ENCODE results near the gene WFDC10A. TPM values are rescaled to one million over a fixed set of nuclear protein-coding genes. Genes with fewer than 3 reads are reported as not detected.
"Not testable (repeated sequence)": the region's sequence is repeated elsewhere in the genome, so short reads cannot be mapped to it uniquely, and the experiment has no call there.

The WFDC10A gene
- total RNA-seq, 1 donor from 2014 or later: not detected

GRCh38 chr20:45636513-45636912 is 7.0 kb downstream of the WFDC10A start:
- no peak for DNase-seq (ENCODE audit: low spot score in 2 of 2, unreplicated experiment in 2 of 2)
- Mint-ChIP-seq H3K4me3 (no peak overlapping the region), H3K9me3 (peaks cover 6% of the 10 kb centered on the region), H3K27ac (no peak overlapping the region), H3K4me1 (no peaks in the 10 kb centered on the region), H3K36me3 (no peaks in the 10 kb centered on the region), H3K27me3 (ENCODE audit: low read depth) (peaks cover 20% of the 10 kb centered on the region)
- no peak for TF ChIP-seq CTCF (IDR thresholded peaks at IDR 0.05; ENCODE audit: unreplicated experiment)

- Mint-ChIP-seq H3K27me3 (ENCODE audit: low read depth) (peaks cover 9% of the 10 kb centered on the region), H3K36me3 (no peaks in the 10 kb centered on the region), H3K4me1 (no peaks in the 10 kb centered on the region), H3K27ac (no peak overlapping the region), H3K4me3 (no peak overlapping the region), H3K9me3 (peaks cover 6% of the 10 kb centered on the region)
- no peak for TF ChIP-seq CTCF (IDR thresholded peaks at IDR 0.05; ENCODE audit: unreplicated experiment)
- DNase-seq (ENCODE audit: low spot score in 2 of 2, unreplicated experiment in 2 of 2): no peak
Measured at GRCh38 chr20:45639687-45640086, 10.1 kb downstream of the WFDC10A start.

GRCh38 chr20:45641076-45641475 is 11.5 kb downstream of the WFDC10A start:
- not testable (repeated sequence) for H3K27ac Mint-ChIP-seq; H3K36me3 Mint-ChIP-seq; H3K27me3 Mint-ChIP-seq (ENCODE audit: low read depth); DNase-seq (ENCODE audit: low spot score in 2 of 2, unreplicated experiment in 2 of 2); H3K9me3 Mint-ChIP-seq; H3K4me3 Mint-ChIP-seq; H3K4me1 Mint-ChIP-seq

- H3K4me3 Mint-ChIP-seq; DNase-seq (ENCODE audit: low spot score in 2 of 2, unreplicated experiment in 2 of 2); H3K9me3 Mint-ChIP-seq; H3K4me1 Mint-ChIP-seq; H3K27me3 Mint-ChIP-seq (ENCODE audit: low read depth); H3K36me3 Mint-ChIP-seq; H3K27ac Mint-ChIP-seq: not testable (repeated sequence)
Measured at GRCh38 chr20:45645869-45646268, 16.3 kb downstream of the WFDC10A start.

- H3K27ac Mint-ChIP-seq: no peak overlapping the region
- no peaks in the 10 kb centered on the region for H3K4me1 Mint-ChIP-seq
- H3K9me3 Mint-ChIP-seq: peaks cover 3% of the 10 kb centered on the region
- TF ChIP-seq CTCF (IDR thresholded peaks at IDR 0.05; ENCODE audit: unreplicated experiment): no peak
- H3K4me3 Mint-ChIP-seq: no peak overlapping the region
- H3K27me3 Mint-ChIP-seq (ENCODE audit: low read depth): no peaks in the 10 kb centered on the region
- H3K36me3 Mint-ChIP-seq: no peaks in the 10 kb centered on the region
- no peak for DNase-seq (ENCODE audit: low spot score in 2 of 2, unreplicated experiment in 2 of 2)
Measured at GRCh38 chr20:45646875-45647274, 17.3 kb downstream of the WFDC10A start.

- Mint-ChIP-seq H3K9me3 (peaks cover 3% of the 10 kb centered on the region), H3K27me3 (ENCODE audit: low read depth) (peaks cover 5% of the 10 kb centered on the region), H3K4me1 (no peaks in the 10 kb centered on the region), H3K36me3 (no peaks in the 10 kb centered on the region), H3K27ac (no peak overlapping the region), H3K4me3 (no peak overlapping the region)
- no peak for DNase-seq (ENCODE audit: low spot score in 2 of 2, unreplicated experiment in 2 of 2)
- TF ChIP-seq CTCF (IDR thresholded peaks at IDR 0.05; ENCODE audit: unreplicated experiment): no peak
Measured at GRCh38 chr20:45647441-45648050, 18.0 kb downstream of the WFDC10A start.

Measured in mesothelial cell of epicardium (in vitro differentiated cells).